D721Med (cell line): Measurements from ENCODE around the gene CCDC106.

Experiments
- DNase-seq: peaks from one replicate; pipeline ENCODE4 v3.0.0; 2011; ENCODE audit warnings: low spot score; ENCODE audit not compliant: insufficient read length
- FAIRE-seq: peaks from 2 replicates; lab custom pipeline; 2011; peaks lifted over from hg19 to GRCh38; lab: Jason Lieb, UNC
- TF ChIP-seq, protein P1 (sequence below): IDR thresholded peaks from 2 replicates; pipeline ENCODE4 v1.5.1; 2012; ENCODE audit warnings: mild to moderate bottlenecking, control low read depth; ENCODE audit not compliant: insufficient read depth; ENCODE audit errors: missing control alignments

Gene CCDC106

DNA sequence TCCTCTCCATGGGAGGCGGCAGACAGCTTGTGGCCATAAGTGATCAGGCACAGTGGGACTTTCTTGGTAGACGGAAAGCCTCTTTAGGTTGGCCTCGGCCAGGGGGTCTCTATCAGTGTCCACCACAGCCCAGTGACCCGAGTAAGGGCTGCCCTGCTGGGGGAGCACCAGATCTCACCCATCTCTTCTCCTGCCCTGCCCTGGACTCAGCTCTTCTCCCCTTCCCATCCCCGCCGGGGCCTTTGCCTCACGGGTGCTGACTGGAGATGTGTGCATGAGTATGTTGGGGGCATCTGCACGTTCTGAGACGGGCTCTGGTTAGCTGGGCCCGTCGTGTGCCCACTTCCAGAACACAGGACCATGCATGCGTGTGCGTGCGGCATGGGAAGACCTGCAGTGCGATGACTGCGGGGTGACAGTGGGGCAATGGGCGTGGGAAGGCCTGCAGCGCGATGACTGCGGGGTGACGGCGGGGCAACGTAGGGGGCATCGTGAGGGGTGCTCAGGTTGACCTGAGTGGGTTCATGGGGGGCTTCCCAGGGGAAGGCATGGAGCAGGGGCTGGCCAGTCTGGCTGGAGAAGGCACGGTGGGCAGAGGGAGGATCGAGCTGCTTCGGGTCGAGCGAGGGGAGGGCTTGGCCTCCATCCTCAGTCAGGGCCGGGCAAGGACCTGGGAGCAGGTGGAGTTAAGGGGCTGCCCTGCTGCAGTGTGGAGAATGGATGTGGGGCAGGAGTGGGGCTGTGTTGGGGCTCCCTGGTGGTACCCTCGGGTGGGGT lies 42.9 kb downstream of the CCDC106 start:
- TF ChIP-seq, protein P1, sequence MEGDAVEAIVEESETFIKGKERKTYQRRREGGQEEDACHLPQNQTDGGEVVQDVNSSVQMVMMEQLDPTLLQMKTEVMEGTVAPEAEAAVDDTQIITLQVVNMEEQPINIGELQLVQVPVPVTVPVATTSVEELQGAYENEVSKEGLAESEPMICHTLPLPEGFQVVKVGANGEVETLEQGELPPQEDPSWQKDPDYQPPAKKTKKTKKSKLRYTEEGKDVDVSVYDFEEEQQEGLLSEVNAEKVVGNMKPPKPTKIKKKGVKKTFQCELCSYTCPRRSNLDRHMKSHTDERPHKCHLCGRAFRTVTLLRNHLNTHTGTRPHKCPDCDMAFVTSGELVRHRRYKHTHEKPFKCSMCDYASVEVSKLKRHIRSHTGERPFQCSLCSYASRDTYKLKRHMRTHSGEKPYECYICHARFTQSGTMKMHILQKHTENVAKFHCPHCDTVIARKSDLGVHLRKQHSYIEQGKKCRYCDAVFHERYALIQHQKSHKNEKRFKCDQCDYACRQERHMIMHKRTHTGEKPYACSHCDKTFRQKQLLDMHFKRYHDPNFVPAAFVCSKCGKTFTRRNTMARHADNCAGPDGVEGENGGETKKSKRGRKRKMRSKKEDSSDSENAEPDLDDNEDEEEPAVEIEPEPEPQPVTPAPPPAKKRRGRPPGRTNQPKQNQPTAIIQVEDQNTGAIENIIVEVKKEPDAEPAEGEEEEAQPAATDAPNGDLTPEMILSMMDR: no peak
- DNase-seq (no peak), FAIRE-seq (no peak)

DNA sequence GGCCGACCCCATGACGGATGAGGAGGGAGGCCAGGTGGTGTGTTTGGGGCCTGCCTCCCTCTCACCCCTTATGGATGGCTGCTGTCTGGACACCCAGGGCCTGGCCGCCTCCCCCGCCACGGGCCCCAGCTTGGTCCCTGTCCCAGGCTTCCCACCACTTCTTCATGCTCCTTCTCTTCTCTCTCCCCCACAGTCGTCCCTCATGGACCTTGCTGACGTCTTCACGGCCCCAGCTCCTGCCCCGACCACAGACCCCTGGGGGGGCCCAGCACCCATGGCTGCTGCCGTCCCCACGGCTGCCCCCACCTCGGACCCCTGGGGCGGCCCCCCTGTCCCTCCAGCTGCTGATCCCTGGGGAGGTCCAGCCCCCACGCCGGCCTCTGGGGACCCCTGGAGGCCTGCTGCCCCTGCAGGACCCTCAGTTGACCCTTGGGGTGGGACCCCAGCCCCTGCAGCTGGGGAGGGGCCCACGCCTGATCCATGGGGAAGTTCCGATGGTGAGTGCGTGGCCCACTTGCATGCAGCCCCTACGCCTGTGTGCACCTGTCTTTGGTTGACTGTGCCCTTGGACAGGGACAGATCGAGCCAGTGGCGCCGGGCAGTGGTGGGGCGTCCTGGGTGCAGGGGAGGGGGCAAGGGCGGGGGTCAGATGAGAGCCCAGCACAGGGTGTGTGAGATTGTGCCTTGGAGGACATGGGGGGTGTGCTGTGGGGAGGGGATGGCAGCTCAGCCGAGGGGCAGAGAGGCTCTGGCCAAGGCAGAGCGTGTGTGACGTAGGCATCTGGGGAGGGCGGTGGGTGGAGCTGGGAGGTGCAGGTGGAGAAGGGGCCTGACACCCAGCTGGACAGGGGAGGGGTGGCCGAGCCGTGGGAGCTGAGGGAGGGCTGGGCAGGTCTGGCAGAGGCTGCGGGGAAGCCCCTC lies 43.8 kb downstream of the CCDC106 start:
- TF ChIP-seq, protein P1: no peak
- DNase-seq (no peak), FAIRE-seq (no peak)

DNA sequence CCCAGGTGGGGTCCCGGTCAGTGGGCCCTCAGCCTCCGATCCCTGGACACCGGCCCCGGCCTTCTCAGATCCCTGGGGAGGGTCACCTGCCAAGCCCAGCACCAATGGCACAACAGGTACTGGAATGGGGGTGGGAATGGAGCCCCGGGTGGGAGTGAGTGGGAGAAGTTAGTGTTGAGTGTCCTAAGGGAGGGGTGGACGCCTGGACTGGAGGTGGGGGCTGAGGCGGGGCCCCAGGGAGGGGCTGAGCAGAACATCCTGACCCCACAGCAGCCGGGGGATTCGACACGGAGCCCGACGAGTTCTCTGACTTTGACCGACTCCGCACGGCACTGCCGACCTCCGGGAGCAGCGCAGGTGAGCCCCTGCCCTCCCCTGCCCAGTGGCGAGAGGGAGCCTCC lies 44.7 kb downstream of the CCDC106 start:
- FAIRE-seq: no peak
- no peak for DNase-seq
- TF ChIP-seq, protein P1: no peak

DNA sequence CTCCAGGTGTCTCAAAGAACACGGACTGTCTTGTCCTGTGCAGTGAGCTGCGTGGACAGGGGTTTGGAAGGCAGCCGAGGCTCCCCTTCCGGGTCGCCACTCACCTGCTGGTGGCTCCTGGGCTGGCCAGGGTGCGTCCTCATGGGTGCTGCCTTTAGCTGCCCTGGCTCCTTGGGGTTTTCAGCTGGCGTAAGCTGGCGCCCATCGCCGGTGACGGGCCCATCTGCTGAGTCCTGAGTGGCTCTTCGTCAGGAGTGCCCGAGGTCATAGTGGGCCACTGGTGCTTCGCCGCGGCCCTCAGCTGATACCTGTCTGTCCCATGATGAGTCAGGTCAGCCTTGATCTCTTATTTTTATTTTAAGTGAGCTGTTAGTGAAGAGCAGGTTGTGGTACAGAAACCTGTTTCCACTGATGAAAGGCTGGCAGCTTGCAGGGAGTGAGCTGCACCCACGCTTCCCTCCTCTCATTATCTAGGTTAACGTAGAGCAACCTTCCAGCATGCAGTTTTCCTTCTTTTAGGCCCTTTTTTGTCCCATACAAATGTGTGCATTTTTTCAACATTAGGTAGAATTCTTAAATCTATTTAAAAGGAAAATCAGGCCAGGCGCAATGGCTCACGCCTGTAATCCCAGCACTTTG lies 45.4 kb downstream of the CCDC106 start:
- TF ChIP-seq, protein P1: no peak
- DNase-seq (no peak), FAIRE-seq (no peak)

DNA sequence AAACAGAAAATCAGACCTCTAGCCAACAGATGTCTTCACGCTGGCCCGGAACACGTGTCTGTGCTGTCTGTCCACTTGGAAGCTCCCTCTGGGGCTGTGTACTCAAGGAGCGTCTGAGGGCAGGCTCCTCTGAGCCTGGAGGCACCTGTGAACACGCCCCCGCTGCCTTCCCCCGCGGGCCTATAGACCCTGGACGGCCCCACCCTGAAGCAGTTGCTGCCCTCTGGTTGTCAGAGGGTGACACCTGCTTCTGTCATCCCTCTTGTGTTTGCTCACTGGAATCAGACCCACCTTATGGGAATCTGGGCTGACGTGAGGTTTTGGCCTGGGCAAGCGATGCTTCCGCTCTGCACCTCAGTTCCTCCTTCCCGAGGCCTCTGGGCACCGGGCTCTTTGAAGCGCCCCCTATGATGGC lies 46.2 kb downstream of the CCDC106 start:
- TF ChIP-seq, protein P1: no peak
- no peak for DNase-seq
- no peak for FAIRE-seq

DNA sequence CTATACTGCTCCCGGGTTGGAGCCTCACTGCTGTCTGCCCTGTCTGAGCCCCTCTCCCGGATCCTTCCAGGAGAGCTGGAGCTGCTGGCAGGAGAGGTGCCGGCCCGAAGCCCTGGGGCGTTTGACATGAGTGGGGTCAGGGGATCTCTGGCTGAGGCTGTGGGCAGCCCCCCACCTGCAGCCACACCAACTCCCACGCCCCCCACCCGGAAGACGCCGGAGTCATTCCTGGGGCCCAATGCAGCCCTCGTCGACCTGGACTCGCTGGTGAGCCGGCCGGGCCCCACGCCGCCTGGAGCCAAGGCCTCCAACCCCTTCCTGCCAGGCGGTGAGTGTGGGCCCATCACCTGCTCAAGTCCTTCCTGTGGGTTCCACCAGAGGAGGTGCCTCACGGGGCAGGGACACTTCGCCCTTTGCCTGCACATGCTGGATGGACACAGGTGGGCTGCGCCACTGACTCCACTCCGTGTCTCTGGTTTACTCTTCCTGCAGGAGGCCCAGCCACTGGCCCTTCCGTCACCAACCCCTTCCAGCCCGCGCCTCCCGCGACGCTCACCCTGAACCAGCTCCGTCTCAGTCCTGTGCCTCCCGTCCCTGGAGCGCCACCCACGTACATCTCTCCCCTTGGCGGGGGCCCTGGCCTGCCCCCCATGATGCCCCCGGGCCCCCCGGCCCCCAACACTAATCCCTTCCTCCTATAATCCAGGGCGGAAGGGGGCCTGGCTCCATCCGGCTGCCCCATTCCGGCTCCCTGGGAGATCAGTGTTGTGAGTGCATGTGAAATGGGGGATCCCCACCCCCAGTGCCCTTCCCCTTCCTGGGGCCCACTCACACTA lies 46.9 kb downstream of the CCDC106 start:
- DNase-seq (no peak), FAIRE-seq (no peak)
- TF ChIP-seq, protein P1: no peak
